NT2/D1 (cell line): ENCODE data around the gene IQCK.
A peak's percentile ranks its signal among the peaks of the same experiment; 100 is the strongest.

Experiments used
- DNase-seq: peaks from one replicate; pipeline ENCODE4 v3.0.0-alpha.2; 2011; ENCODE audit warnings: low read depth, low spot score
- H3K27me3 ChIP-seq: 2 replicates; pipeline ENCODE4 v1.6.0; 2011; ENCODE audit warnings: mild to moderate bottlenecking; ENCODE audit not compliant: insufficient read length, insufficient read depth
- H3K36me3 ChIP-seq: 2 replicates; pipeline ENCODE4 v1.6.1; 2011; ENCODE audit warnings: mild to moderate bottlenecking, low read length, mixed read lengths; ENCODE audit not compliant: insufficient read depth, insufficient read length
- H3K4me1 ChIP-seq: 2 replicates; pipeline ENCODE4 v1.5.1; 2011; ENCODE audit not compliant: insufficient read depth, insufficient read length
- H3K4me3 ChIP-seq: 2 replicates; pipeline ENCODE4 v1.5.1; 2011; ENCODE audit warnings: low read depth; ENCODE audit not compliant: insufficient read length
- H3K9ac ChIP-seq: 2 replicates; pipeline ENCODE4 v1.6.0; 2011; ENCODE audit warnings: low read depth; ENCODE audit not compliant: insufficient read length
- H3K9me3 ChIP-seq: 2 replicates; pipeline ENCODE4 v1.5.1; 2011; ENCODE audit warnings: mild to moderate bottlenecking, low read length; ENCODE audit not compliant: insufficient read depth
- SUZ12 ChIP-seq: IDR thresholded peaks from 2 replicates; pipeline ENCODE4 v1.6.1; 2011; ENCODE audit not compliant: insufficient read length, insufficient read depth; ENCODE audit errors: extremely low read depth
- YY1 ChIP-seq: IDR thresholded peaks from 2 replicates; pipeline ENCODE4 v1.6.1; 2011; ENCODE audit not compliant: insufficient read length, insufficient read depth
- ZNF274 ChIP-seq: IDR thresholded peaks from 2 replicates; pipeline ENCODE4 v1.6.1; 2011; ENCODE audit warnings: mild to moderate bottlenecking, low read depth, low read length

The IQCK gene

DNA sequence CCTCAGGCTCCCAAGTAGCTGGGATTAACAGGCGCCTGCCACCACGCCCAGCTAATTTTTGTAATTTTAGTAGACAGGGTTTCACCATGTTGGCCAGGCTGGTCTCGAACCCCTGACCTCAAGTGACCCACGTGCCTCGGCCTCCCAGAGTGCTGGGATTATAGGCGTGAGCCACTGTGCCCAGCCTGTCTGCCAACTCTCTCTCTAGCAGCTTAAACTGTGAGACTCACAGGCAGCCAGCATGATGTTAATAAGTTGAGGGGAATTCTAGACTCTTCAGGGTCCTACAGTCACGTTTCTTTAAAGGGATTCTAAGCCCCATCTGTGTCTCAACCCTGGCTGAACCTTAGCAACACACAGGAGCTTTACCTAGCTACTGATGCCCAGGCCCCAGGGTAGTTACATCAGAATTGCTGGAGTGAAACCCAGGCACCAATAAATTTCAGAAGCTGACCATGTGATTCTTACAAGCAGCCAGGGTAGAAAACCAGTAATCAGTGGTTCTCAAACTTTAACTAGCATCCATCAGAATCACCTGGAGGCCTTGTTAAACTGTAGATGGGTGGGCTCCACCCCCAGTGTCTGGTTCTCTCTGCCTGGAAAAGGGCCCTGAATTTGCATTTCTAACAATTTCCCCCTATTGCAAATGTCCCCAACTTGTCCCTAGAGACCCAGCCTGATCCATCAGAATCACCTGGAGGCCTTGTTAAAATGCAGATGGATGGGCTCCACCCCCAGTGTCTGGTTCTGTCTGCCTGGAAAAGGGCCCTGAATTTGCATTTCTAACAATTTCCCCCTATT lies 135.9 kb downstream of the IQCK start:
- Histone ChIP-seq H3K9me3 (no peaks in the 10 kb centered on the region), H3K36me3 (peaks cover 22% of the 10 kb centered on the region), H3K4me1 (peaks cover 28% of the 10 kb centered on the region), H3K27me3 (peaks cover 4% of the 10 kb centered on the region), H3K9ac (peak overlapping the region; percentile 59), H3K4me3 (no peak overlapping the region)
- TF ChIP-seq YY1 (no peak), SUZ12 (no peak), ZNF274 (no peak)
- peak; percentile 40 for DNase-seq

DNA sequence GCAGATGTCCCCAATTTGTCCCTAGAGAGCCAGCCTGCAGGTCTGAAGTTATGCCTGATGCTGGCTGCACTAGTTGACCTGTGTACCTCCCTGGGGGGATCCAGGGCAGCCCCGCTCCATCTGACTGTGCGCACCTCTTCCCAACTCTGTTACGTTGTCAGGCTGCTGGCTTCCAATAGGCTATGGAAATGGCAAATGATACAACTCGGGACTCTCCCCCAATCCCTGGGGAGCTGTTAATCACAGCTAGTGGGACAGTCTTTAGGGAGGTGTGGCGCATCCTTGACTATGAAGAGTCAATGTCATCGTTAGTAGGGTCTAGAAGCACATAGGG lies 136.4 kb downstream of the IQCK start:
- no peaks in the 10 kb centered on the region for H3K9me3 ChIP-seq
- H3K4me3 ChIP-seq = no peak overlapping the region
- TF ChIP-seq SUZ12 (no peak), ZNF274 (no peak), YY1 (no peak)
- H3K36me3 ChIP-seq = peaks cover 28% of the 10 kb centered on the region
- H3K9ac ChIP-seq = no peak overlapping the region
- H3K4me1 ChIP-seq = peaks cover 32% of the 10 kb centered on the region
- H3K27me3 ChIP-seq = peaks cover 4% of the 10 kb centered on the region
- DNase-seq = no peak

GRCh38 chr16:19856120-19856519 lies 138.0 kb downstream of the IQCK start:
- no peak for DNase-seq
- H3K9ac ChIP-seq = no peak overlapping the region
- no peak for TF ChIP-seq SUZ12
- no peak for TF ChIP-seq ZNF274
- H3K4me3 ChIP-seq = no peak overlapping the region
- H3K36me3 ChIP-seq = peaks cover 35% of the 10 kb centered on the region
- no peaks in the 10 kb centered on the region for H3K9me3 ChIP-seq
- H3K27me3 ChIP-seq = peaks cover 4% of the 10 kb centered on the region
- peaks cover 36% of the 10 kb centered on the region for H3K4me1 ChIP-seq

GRCh38 chr16:19857593-19858339 lies 139.7 kb downstream of the IQCK start:
- Histone ChIP-seq H3K36me3 (peaks cover 35% of the 10 kb centered on the region), H3K9me3 (no peaks in the 10 kb centered on the region), H3K4me3 (no peak overlapping the region), H3K27me3 (peaks cover 3% of the 10 kb centered on the region), H3K4me1 (peaks cover 36% of the 10 kb centered on the region), H3K9ac (no peak overlapping the region)
- TF ChIP-seq YY1 (no peak), ZNF274 (no peak), SUZ12 (no peak)
- DNase-seq = no peak

- Histone ChIP-seq H3K9me3 (no peaks in the 10 kb centered on the region), H3K4me1 (peaks cover 35% of the 10 kb centered on the region), H3K4me3 (no peak overlapping the region), H3K27me3 (no peaks in the 10 kb centered on the region), H3K36me3 (peaks cover 35% of the 10 kb centered on the region), H3K9ac (no peak overlapping the region)
- DNase-seq = no peak
- TF ChIP-seq YY1 (no peak), ZNF274 (no peak), SUZ12 (no peak)
Measured at GRCh38 chr16:19858340-19859018, 140.4 kb downstream of the IQCK start.

- no peak for DNase-seq
- no peak for TF ChIP-seq YY1
- TF ChIP-seq ZNF274 = no peak
- TF ChIP-seq SUZ12 = no peak
- peaks cover 39% of the 10 kb centered on the region for H3K36me3 ChIP-seq
- no peaks in the 10 kb centered on the region for H3K9me3 ChIP-seq
- peaks cover 32% of the 10 kb centered on the region for H3K4me1 ChIP-seq
- no peak overlapping the region for H3K9ac ChIP-seq
- no peak overlapping the region for H3K4me3 ChIP-seq
- no peaks in the 10 kb centered on the region for H3K27me3 ChIP-seq
Measured at GRCh38 chr16:19859166-19859565, 141.1 kb downstream of the IQCK start.

GRCh38 chr16:19859603-19860002 lies 141.5 kb downstream of the IQCK start:
- Histone ChIP-seq H3K9ac (peak overlapping the region; percentile 85), H3K4me3 (no peak overlapping the region), H3K27me3 (no peaks in the 10 kb centered on the region), H3K4me1 (peaks cover 30% of the 10 kb centered on the region), H3K36me3 (peaks cover 43% of the 10 kb centered on the region), H3K9me3 (no peaks in the 10 kb centered on the region)
- no peak for DNase-seq
- TF ChIP-seq ZNF274 (no peak), YY1 (no peak), SUZ12 (no peak)
